Hematopoietic multipotent progenitor cell treated with erythropoietin and hydrocortisone succinate and interleukin-3 and kit ligand, for 8 days (in vitro differentiated cells): ENCODE data around the gene SOX10.

Experiments
- DNase-seq: peaks from one replicate; pipeline ENCODE4 v3.0.0-alpha.2; 2015

Gene SOX10

GRCh38 chr22:37983860-37984791 lies at the start of gene SOX10:
TSS of gene SOX10 (minus strand) at chr22:37984555. CDS start at chr22:37983784, 771 bp downstream.
- DNase-seq, result no peak

GRCh38 chr22:38033522-38034277 lies 49.3 kb upstream of the SOX10 start:
- DNase-seq, result no peak

GRCh38 chr22:38032681-38033521 lies 48.5 kb upstream of the SOX10 start:
- DNase-seq, result no peak

- DNase-seq, result no peak
Observed at GRCh38 chr22:38031491-38031890, 47.1 kb upstream of the SOX10 start.

- DNase-seq, result no peak
Observed at GRCh38 chr22:38030311-38031133, 46.2 kb upstream of the SOX10 start.

- no peak for DNase-seq
Observed at GRCh38 chr22:38029901-38030300, 45.5 kb upstream of the SOX10 start.

GRCh38 chr22:38029370-38029769 lies 45.0 kb upstream of the SOX10 start:
- DNase-seq, result no peak

GRCh38 chr22:38028344-38029130 lies 44.2 kb upstream of the SOX10 start:
- DNase-seq, result no peak

- DNase-seq, result no peak
Observed at GRCh38 chr22:38027487-38027886, 43.1 kb upstream of the SOX10 start.

GRCh38 chr22:38026130-38027111 lies 42.1 kb upstream of the SOX10 start:
- DNase-seq, result no peak

GRCh38 chr22:38025514-38025913 lies 41.2 kb upstream of the SOX10 start:
- DNase-seq, result no peak

GRCh38 chr22:38023045-38023444 lies 38.7 kb upstream of the SOX10 start:
- no peak for DNase-seq

- no peak for DNase-seq
Observed at GRCh38 chr22:38021206-38021605, 36.9 kb upstream of the SOX10 start.

GRCh38 chr22:38018938-38019827 lies 34.8 kb upstream of the SOX10 start:
- no peak for DNase-seq

- DNase-seq, result no peak
Observed at GRCh38 chr22:38017939-38018885, 33.9 kb upstream of the SOX10 start.

GRCh38 chr22:38017272-38017920 lies 33.0 kb upstream of the SOX10 start:
- peak; percentile 84 for DNase-seq
